Body of pancreas (tissue), 4 donors: ENCODE results near the gene PNMA6E. TPM values are rescaled to one million over a fixed set of nuclear protein-coding genes. Genes with fewer than 3 reads are reported as not detected.
"Not testable (repeated sequence)": the region's sequence is repeated elsewhere in the genome, so short reads cannot be mapped to it uniquely, and the experiment has no call there.

Experiments used
- ATAC-seq: fragments of 150-250 bp; one replicate; pipeline ENCODE4 v1.9.1; 2016
- DNase-seq, 4 donors: peaks; one replicate each; pipeline ENCODE4 v3.0.0-alpha.2; 2019
- H3K27ac ChIP-seq, 4 donors: fragments of 200-600 bp; sonication (generic); 1 replicate in 3 of 4; 2 replicates in 1 of 4; pipeline versions ENCODE4 v1.5.1 to v1.6.1; 2016 to 2019; ENCODE audit warnings: mild to moderate bottlenecking in 1 of 4, mixed read lengths in 1 of 4, moderate library complexity in 1 of 4
- H3K27me3 ChIP-seq, 2 donors: fragments of 200-600 bp; sonication (generic); one replicate each; pipeline ENCODE4 v1.6.0; 2016; ENCODE audit warnings: mild to moderate bottlenecking in 1 of 2
- H3K36me3 ChIP-seq, 2 donors: fragments of 200-600 bp; sonication (generic); replicated peaks in 1 of 2; 2 replicates each; pipeline ENCODE4 v1.5.1; 2016; ENCODE audit warnings: low read depth in 2 of 2; ENCODE audit not compliant: insufficient read depth in 1 of 2
- H3K4me1 ChIP-seq: fragments of 200-600 bp; sonication (generic); one replicate; pipeline ENCODE4 v1.6.0; 2016
- H3K4me3 ChIP-seq, 2 donors: fragments of 200-600 bp; sonication (generic); 1 replicate in 1 of 2; 2 replicates in 1 of 2; pipeline ENCODE4 v1.5.1; 2016 to 2019
- H3K9me3 ChIP-seq, 3 donors: fragments of 200-600 bp; sonication (generic); 1 replicate in 2 of 3; 2 replicates in 1 of 3; pipeline ENCODE4 v1.5.1; 2016
- POLR2A ChIP-seq, 3 donors: fragments of 450-650 bp; IDR thresholded peaks; one replicate each; pipeline ENCODE4 v1.6.1; 2016; ENCODE audit warnings: antibody characterized with exemption in 3 of 3, mild to moderate bottlenecking in 2 of 3
- WGBS, 2 donors: methylation state at CpG; one replicate each; pipeline ENCODE4 v1.1.5; 2017; 5-methylcytosine and 5-hydroxymethylcytosine counted together
- intact Hi-C: fragments of 100-400 bp; cut with DNase I; formaldehyde crosslinking; loops from one replicate; pipeline ENCODE4 v1.15.1; 2023
- total RNA-seq, 2 donors: library from RNA; depleted of rRNA; stranded (reverse); fragments of >200 nt; gene quantifications; one replicate each; pipeline ENCODE4 v1.1.0, GENCODE V29; 2016
- TF ChIP-seq, protein P1 (sequence below), 7 experiments: fragments of 450-650 bp in 4 of 7; fragments of 200-600 bp in 3 of 7; sonication (generic) in 3 of 7; IDR thresholded peaks; one replicate each; pipeline ENCODE4 v1.5.1; 2016 to 2019; ENCODE audit warnings: antibody characterized with exemption in 7 of 7

The PNMA6E gene
- total RNA-seq, 2 donors from 2014 or later: not detected

DNA sequence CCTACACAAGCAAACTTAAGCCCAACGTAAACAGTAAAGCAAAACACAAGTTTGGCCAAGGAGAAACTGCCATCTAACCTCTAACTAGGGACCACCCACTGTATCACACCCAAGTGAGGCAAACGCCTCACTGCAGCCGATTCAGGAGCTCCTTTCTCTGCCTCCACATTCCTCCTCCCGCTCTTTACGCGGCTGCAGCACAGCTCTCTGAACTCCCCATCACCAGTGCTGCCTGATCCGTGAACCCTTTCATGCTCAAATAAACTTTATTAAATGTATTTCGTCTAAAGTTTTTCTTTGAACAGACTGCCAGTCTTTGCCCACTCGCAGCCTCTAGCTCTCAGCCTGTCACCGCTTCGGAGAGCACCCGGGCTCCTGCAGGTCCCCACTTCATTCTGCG, 6.5 kb downstream of the PNMA6E start:
- no peak for DNase-seq
- Histone ChIP-seq H3K4me1 (no peaks in the 10 kb centered on the region), H3K9me3 (no peaks in the 10 kb centered on the region), H3K36me3 (no peaks in the 10 kb centered on the region), H3K27me3 (no peaks in the 10 kb centered on the region), H3K4me3 (no peak overlapping the region), H3K27ac (no peak overlapping the region)
- WGBS, 2 donors: 75 to 77% methylated on average over 13 of the region's 13 CpGs
- TF ChIP-seq, protein P1, sequence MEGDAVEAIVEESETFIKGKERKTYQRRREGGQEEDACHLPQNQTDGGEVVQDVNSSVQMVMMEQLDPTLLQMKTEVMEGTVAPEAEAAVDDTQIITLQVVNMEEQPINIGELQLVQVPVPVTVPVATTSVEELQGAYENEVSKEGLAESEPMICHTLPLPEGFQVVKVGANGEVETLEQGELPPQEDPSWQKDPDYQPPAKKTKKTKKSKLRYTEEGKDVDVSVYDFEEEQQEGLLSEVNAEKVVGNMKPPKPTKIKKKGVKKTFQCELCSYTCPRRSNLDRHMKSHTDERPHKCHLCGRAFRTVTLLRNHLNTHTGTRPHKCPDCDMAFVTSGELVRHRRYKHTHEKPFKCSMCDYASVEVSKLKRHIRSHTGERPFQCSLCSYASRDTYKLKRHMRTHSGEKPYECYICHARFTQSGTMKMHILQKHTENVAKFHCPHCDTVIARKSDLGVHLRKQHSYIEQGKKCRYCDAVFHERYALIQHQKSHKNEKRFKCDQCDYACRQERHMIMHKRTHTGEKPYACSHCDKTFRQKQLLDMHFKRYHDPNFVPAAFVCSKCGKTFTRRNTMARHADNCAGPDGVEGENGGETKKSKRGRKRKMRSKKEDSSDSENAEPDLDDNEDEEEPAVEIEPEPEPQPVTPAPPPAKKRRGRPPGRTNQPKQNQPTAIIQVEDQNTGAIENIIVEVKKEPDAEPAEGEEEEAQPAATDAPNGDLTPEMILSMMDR (IDR thresholded peaks at IDR 0.05): no peak
- no peak for TF ChIP-seq POLR2A (IDR thresholded peaks at IDR 0.05)
- ATAC-seq: no peak
- intact Hi-C loops: no loop called here

DNA sequence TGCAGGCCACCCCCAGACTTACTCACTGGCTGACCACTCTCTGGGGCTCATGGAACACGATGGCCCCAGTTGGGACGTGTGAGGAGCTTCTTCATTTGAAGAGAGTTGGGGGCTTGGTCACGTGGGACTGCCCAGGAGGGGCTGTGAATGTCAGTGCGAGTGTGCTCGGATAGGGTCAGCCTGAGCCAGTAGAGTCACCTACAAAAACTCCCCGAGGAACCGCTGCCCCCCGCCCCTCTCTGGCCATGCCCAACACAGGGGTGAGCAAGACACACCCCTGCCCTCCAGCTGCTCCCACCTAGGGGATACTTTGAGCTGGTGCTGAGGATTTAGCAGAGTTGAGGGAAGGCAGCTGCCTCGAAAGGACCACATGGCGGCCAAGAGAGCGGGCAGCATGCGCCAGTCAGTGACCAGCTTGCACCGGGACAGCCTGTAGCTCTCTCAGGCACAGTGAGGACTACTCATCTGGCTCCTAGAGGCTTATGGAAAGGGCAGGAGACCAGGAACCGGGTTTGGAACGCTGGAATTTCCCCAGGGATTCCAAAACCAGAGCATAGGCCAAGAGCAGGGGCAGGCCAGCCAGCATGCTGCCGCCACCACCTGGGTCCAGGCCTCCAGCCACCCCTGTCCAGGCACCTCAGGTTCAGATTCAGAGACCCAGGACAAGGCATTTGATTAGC, 8.4 kb downstream of the PNMA6E start:
- DNase-seq (no peak), ATAC-seq (no peak)
- 89 to 94% methylated on average over 3 to 10 of the region's 16 CpGs for WGBS, 2 donors
- Histone ChIP-seq H3K27me3 (no peaks in the 10 kb centered on the region), H3K9me3 (no peaks in the 10 kb centered on the region), H3K36me3 (no peaks in the 10 kb centered on the region), H3K27ac (no peak overlapping the region), H3K4me3 (no peak overlapping the region), H3K4me1 (no peaks in the 10 kb centered on the region)
- TF ChIP-seq, protein P1 (IDR thresholded peaks at IDR 0.05): no peak
- no peak for TF ChIP-seq POLR2A (IDR thresholded peaks at IDR 0.05)
- intact Hi-C loops: no loop called here

DNA sequence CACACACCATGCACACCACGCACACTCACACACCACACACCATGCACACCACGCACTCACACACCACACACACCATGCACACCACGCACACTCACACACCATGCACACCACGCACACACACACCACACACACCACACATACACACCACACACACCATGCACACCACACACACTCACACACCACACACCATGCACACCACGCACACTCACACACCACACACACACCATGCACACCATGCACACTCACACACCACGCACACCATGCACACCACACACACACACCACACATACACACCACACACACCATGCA, 11.7 kb downstream of the PNMA6E start:
- ATAC-seq, H3K36me3 ChIP-seq, H3K27ac ChIP-seq, DNase-seq, H3K9me3 ChIP-seq, H3K4me1 ChIP-seq, H3K27me3 ChIP-seq, intact Hi-C loops, H3K4me3 ChIP-seq: not testable (repeated sequence)
- WGBS, 2 donors: 81 to 92% methylated on average over 4 to 6 of the region's 6 CpGs

DNA sequence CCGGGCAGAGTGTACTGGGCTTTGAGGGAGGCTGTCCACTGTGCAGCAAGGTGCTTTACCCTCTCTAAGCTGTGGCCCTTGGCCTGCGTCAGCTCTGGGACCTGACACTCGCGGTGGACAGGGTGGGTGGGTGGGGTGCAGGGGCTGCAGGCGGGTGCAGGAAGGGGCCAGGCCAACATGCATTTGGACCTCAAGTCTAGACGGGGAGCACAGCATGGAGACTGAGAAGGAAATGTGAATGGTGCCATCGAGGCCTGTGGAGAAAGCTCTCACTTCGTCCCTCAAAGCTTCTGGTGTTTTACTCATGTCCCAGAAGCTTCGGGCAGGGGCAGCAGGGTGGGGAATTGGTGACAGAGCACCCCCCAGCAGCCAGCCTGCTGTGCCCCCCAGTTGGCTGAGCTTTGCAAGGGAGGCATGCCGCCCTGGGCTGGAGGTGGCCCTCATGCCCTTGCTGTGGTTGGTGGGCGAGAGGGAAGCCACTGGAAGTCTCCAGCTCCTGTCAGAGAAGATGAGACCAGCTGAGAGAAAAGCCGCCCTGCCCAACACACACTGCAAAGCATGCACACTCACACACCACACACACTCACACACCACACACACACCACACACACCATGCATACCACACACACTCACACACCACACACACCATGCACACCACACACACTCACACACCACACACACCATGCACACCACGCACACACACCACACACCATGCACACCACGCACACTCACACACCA, 12.3 kb downstream of the PNMA6E start:
- ATAC-seq (no peak), DNase-seq (no peak)
- no peaks in the 10 kb centered on the region for H3K9me3 ChIP-seq
- no peak overlapping the region for H3K4me3 ChIP-seq
- WGBS, 2 donors: 60 to 88% methylated on average over 1 to 9 of the region's 14 CpGs
- H3K27me3 ChIP-seq: no peaks in the 10 kb centered on the region
- intact Hi-C loops: no loop called here
- no peaks in the 10 kb centered on the region for H3K36me3 ChIP-seq
- no peaks in the 10 kb centered on the region for H3K4me1 ChIP-seq
- TF ChIP-seq, protein P1 (IDR thresholded peaks at IDR 0.05): no peak
- TF ChIP-seq POLR2A (IDR thresholded peaks at IDR 0.05): no peak
- no peak overlapping the region for H3K27ac ChIP-seq

DNA sequence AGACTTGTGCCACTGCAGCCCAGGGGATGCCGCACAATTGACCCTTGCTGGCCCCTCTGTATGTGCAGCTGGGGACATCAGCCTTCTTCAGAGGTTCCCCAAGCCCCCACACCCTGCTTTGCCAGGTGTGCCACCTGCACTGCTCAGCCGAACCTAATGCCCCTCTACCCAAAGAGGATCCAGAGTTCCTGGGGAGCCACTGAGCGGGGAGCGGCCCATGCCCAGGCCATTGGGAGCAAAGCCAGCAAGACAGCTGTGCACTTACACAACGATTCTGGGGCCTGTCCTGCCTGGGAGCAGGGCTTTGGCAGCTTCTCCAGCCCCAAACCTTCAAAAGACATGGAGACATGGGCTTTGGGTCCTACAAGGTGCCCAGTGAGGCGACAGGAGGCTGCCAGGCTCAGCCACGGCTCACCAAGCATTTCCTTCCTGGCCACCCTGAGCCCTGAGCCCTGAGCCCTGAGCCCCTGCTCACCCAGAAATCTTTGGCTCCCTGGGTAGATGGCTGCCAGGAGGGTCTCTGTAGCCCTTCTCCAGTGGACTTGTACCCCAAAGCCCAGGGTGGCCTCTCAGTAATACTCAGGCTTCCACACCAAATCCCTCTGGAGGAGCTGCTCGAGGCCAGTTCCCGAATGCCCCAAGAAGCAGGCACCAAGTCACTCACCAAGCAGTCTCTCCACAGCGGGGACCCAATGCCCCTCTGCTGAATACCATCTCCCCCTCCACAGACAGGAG, 13.0 kb downstream of the PNMA6E start:
- 67 to 100% methylated on average over 1 to 7 of the region's 10 CpGs for WGBS, 2 donors
- intact Hi-C loops: no loop called here
- no peaks in the 10 kb centered on the region for H3K27me3 ChIP-seq
- no peaks in the 10 kb centered on the region for H3K4me1 ChIP-seq
- no peaks in the 10 kb centered on the region for H3K9me3 ChIP-seq
- no peaks in the 10 kb centered on the region for H3K36me3 ChIP-seq
- TF ChIP-seq, protein P1 (IDR thresholded peaks at IDR 0.05): no peak
- TF ChIP-seq POLR2A (IDR thresholded peaks at IDR 0.05): no peak
- no peak overlapping the region for H3K4me3 ChIP-seq
- DNase-seq: peak; percentile 48 to 70 (median 54)
- peak; percentile 63 for ATAC-seq
- H3K27ac ChIP-seq: no peak overlapping the region
